Mesendoderm (in vitro differentiated cells): ENCODE measurements around the gene CARNS1.

Experiments
- DNase-seq: peaks from one replicate; pipeline ENCODE4 v3.0.0; 2013
- H2AK5ac ChIP-seq: 2 replicates; pipeline ENCODE4 v1.6.1; 2013; ENCODE audit warnings: low read length, inconsistent platforms
- H2BK120ac ChIP-seq: 2 replicates; pipeline ENCODE4 v1.6.1; 2013; ENCODE audit warnings: low read depth, mild to moderate bottlenecking, low read length, moderate library complexity, mixed read lengths
- H2BK15ac ChIP-seq: replicated peaks from 2 replicates; pipeline ENCODE4 v1.6.1; 2013; ENCODE audit warnings: low read depth, mild to moderate bottlenecking, moderate library complexity
- H2BK5ac ChIP-seq: 2 replicates; pipeline ENCODE4 v1.6.1; 2013; ENCODE audit warnings: low read length, inconsistent platforms
- H3K18ac ChIP-seq: 2 replicates; pipeline ENCODE4 v1.6.1; 2013; ENCODE audit warnings: mild to moderate bottlenecking, low read length, mixed read lengths
- H3K23ac ChIP-seq: one replicate; pipeline ENCODE4 v1.6.1; 2013; ENCODE audit warnings: low read length
- H3K27ac ChIP-seq: 2 replicates; pipeline ENCODE4 v1.5.1; 2013; ENCODE audit warnings: low read depth, mild to moderate bottlenecking, inconsistent platforms, low read length, moderate library complexity
- H3K27me3 ChIP-seq: 2 replicates; pipeline ENCODE4 v1.6.1; 2013; ENCODE audit warnings: low read length, control low read depth, mild to moderate bottlenecking, inconsistent platforms; ENCODE audit not compliant: insufficient read depth, poor library complexity
- H3K36me3 ChIP-seq: 2 replicates; pipeline ENCODE4 v1.6.1; 2013; ENCODE audit warnings: low read length, inconsistent platforms; ENCODE audit not compliant: control insufficient read depth, insufficient read depth
- H3K4ac ChIP-seq: one replicate; pipeline ENCODE4 v1.6.1; 2013; ENCODE audit warnings: low read depth, mild to moderate bottlenecking, low read length, moderate library complexity
- H3K4me1 ChIP-seq: 2 replicates; pipeline ENCODE4 v1.6.1; 2013; ENCODE audit warnings: low read depth, low read length, inconsistent platforms; ENCODE audit not compliant: control insufficient read depth
- H3K4me2 ChIP-seq: 2 replicates; pipeline ENCODE4 v1.6.1; 2013; ENCODE audit warnings: low read length
- H3K4me3 ChIP-seq: 2 replicates; pipeline ENCODE4 v1.5.1; 2013; ENCODE audit warnings: mild to moderate bottlenecking, low read length
- H3K56ac ChIP-seq: one replicate; pipeline ENCODE4 v1.6.1; 2013; ENCODE audit warnings: low read length
- H3K79me1 ChIP-seq: 2 replicates; pipeline ENCODE4 v1.6.1; 2013; ENCODE audit warnings: low read length, inconsistent platforms
- H3K79me2 ChIP-seq: 2 replicates; pipeline ENCODE4 v1.6.1; 2013; ENCODE audit warnings: mild to moderate bottlenecking, low read length; ENCODE audit not compliant: control insufficient read depth, insufficient read depth
- H3K9ac ChIP-seq: 2 replicates; pipeline ENCODE4 v1.6.1; 2013; ENCODE audit warnings: low read length, inconsistent platforms
- H4K5ac ChIP-seq: one replicate; pipeline ENCODE4 v1.6.1; 2013; ENCODE audit warnings: low read length
- H4K8ac ChIP-seq: one replicate; pipeline ENCODE4 v1.6.1; 2013; ENCODE audit warnings: low read depth, mild to moderate bottlenecking, control low read depth, low read length, moderate library complexity
- WGBS: extraction: QIAGEN DNeasy Blood & Tissue Kit; methylation state at CpG from one replicate; pipeline ENCODE4 v1.1.7; 2013; ENCODE audit warnings: low lambda C conversion rate, missing lambda C conversion rate; ENCODE audit not compliant: insufficient coverage; ENCODE audit errors: extremely low coverage; 5-methylcytosine and 5-hydroxymethylcytosine counted together

Gene CARNS1

DNA sequence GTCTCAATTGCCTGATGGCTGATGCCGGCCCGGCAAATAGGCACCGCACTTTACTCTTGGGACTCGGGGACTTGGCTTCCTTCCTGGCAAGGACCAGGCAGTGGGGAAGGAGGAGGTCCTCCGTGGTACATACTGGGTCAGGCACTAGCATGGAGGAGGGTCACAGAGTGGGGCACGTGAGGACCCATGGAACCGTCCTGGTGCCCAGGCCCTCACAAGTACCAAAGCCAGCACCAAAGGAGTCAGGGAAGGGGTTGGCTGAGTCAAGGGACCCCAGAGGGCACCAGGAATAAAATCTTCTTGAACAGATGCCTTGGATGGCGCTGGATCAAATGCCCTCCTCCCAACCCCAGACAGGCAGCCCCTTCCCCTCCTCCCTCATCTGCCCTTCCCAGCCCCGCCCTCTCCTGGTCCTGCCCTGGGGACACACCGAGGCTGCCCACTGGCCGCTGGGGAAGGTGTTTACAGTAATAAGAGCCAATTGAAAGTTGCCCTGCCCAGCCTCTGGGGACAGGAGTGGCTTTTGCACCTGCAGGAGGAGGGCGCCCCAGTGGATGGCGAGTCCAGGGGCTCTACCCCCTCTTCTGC lies 5.6 kb upstream of the CARNS1 start:
- Histone ChIP-seq H3K27me3 (no peaks in the 10 kb centered on the region), H3K27ac (no peak overlapping the region), H3K79me1 (no peaks in the 10 kb centered on the region), H3K79me2 (no peaks in the 10 kb centered on the region), H3K18ac (no peak overlapping the region), H3K4me1 (no peaks in the 10 kb centered on the region), H3K9ac (no peak overlapping the region), H4K5ac (no peak overlapping the region), H4K8ac (no peak overlapping the region), H2BK15ac (no peak overlapping the region), H3K4ac (no peak overlapping the region), H2AK5ac (no peak overlapping the region), H2BK120ac (no peak overlapping the region), H3K4me3 (no peak overlapping the region), H3K56ac (peak overlapping the region; percentile 43), H3K23ac (no peak overlapping the region), H3K4me2 (no peak overlapping the region), H2BK5ac (no peak overlapping the region), H3K36me3 (no peaks in the 10 kb centered on the region)
- no CpG with 5 or more reads among the region's 13 CpGs for WGBS
- peak; percentile 71 for DNase-seq

DNA sequence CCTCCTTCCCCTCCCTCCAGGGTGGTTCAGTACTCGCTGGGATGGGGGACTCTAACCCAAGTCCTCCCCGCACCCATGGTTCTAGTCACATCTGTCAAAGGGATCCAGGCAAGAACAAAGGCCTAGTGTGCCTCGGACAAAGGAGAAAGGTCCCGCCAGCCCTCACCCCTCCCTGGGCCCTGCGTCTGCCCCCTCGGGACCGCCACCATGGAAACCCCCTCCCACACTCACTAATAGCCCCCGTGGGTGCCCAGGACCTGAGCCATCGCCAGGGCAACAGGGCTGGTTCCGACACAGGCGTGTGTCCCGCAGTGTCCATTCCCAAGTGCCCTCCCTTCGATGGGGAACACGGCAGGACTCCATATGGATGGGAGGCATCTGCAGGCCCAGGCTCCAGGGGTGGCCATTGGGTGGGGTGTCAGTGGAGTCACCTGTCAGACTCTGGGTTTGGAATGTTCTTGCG lies 5.1 kb upstream of the CARNS1 start:
- no peak for DNase-seq
- no peak overlapping the region for H3K4me3 ChIP-seq

DNA sequence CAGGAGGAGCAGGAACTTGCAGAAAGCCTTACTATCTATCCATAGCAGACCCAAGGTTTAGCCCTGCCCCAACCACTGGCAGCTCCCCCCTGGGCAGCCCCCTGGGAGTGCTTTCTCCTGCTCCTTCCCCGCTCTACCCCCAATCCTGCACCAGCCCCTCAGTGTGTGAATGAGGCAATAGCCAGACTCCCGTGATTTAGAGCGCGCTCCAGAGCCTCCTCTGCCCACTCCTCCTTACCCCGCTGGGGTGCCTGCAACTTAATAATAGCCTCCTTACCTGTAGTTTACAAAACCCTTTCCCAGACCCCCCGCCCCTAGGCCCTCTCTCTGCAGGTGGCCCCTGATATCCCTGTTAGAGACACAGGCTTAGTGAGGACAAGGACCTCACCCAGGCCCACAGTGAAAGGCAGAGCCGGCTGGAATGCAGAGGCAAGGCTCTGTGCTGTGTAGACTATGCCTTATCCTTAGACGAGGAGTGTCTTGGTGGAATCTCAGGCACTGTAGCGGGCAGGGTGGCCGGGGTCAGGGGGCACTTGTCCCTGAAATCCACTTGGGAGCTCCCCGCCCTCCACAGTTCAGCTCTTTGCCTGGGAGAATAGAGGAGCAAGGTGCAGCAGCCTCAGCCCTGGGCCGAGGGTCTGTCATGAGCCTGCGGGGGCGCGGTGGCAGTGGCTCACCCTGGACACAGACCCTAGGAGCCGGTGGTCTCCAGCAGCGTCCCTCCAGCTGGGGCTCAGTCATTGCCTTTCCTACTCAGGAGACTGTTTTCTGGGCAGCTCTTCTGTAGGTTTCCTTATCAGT lies 4.3 kb upstream of the CARNS1 start:
- no peak overlapping the region for H3K18ac ChIP-seq
- no peak overlapping the region for H4K8ac ChIP-seq
- no peaks in the 10 kb centered on the region for H3K79me2 ChIP-seq
- H3K27me3 ChIP-seq: no peaks in the 10 kb centered on the region
- no peak overlapping the region for H2AK5ac ChIP-seq
- no peak overlapping the region for H3K9ac ChIP-seq
- no peaks in the 10 kb centered on the region for H3K4me1 ChIP-seq
- H3K79me1 ChIP-seq: no peaks in the 10 kb centered on the region
- no peaks in the 10 kb centered on the region for H3K36me3 ChIP-seq
- H2BK120ac ChIP-seq: no peak overlapping the region
- H3K4me3 ChIP-seq: no peak overlapping the region
- H3K4me2 ChIP-seq: no peak overlapping the region
- no peak overlapping the region for H3K23ac ChIP-seq
- no peak for DNase-seq
- no peak overlapping the region for H3K56ac ChIP-seq
- no CpG with 5 or more reads among the region's 17 CpGs for WGBS
- no peak overlapping the region for H3K4ac ChIP-seq
- H2BK15ac ChIP-seq: no peak overlapping the region
- no peak overlapping the region for H4K5ac ChIP-seq
- no peak overlapping the region for H3K27ac ChIP-seq
- H2BK5ac ChIP-seq: no peak overlapping the region

More for the DNA sequence above, 5.1 kb upstream of the CARNS1 start:
- Histone ChIP-seq H3K23ac (no peak overlapping the region), H3K9ac (no peak overlapping the region), H2BK5ac (no peak overlapping the region), H3K4me1 (no peaks in the 10 kb centered on the region), H3K36me3 (no peaks in the 10 kb centered on the region), H3K56ac (no peak overlapping the region), H4K8ac (no peak overlapping the region), H3K18ac (no peak overlapping the region), H4K5ac (no peak overlapping the region), H3K4me2 (no peak overlapping the region), H3K79me1 (no peaks in the 10 kb centered on the region), H3K27me3 (no peaks in the 10 kb centered on the region), H2BK15ac (no peak overlapping the region), H3K27ac (no peak overlapping the region), H2AK5ac (no peak overlapping the region), H2BK120ac (no peak overlapping the region), H3K4ac (no peak overlapping the region), H3K79me2 (no peaks in the 10 kb centered on the region)
- no CpG with 5 or more reads among the region's 15 CpGs for WGBS

DNA sequence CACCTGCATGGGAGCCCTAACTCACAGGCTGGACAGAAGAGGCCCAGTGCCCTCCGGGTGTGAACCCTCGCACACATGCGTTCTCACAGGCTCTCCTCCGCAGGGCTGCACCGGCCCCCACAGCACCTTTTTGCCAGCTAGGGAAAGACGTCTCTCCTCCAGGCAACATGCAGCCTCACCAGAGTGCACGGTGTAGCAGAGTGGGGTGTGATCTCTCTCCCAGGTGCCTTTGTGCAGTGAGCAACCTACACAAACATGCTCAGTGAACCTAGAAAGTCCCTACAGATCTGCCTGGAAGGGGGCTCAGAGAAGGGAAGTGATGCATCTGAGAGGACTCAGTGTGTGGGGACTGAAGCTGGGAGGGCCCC lies 3.7 kb upstream of the CARNS1 start:
- no peak overlapping the region for H2BK120ac ChIP-seq
- no peak overlapping the region for H3K4me2 ChIP-seq
- no peak overlapping the region for H4K5ac ChIP-seq
- peak overlapping the region; percentile 25 for H3K56ac ChIP-seq
- no CpG with 5 or more reads among the region's 7 CpGs for WGBS
- H2BK15ac ChIP-seq: no peak overlapping the region
- no peak overlapping the region for H3K23ac ChIP-seq
- H3K79me2 ChIP-seq: no peaks in the 10 kb centered on the region
- H2BK5ac ChIP-seq: no peak overlapping the region
- no peaks in the 10 kb centered on the region for H3K27me3 ChIP-seq
- H3K18ac ChIP-seq: no peak overlapping the region
- H3K9ac ChIP-seq: no peak overlapping the region
- no peak overlapping the region for H4K8ac ChIP-seq
- no peaks in the 10 kb centered on the region for H3K36me3 ChIP-seq
- no peak for DNase-seq
- H3K27ac ChIP-seq: no peak overlapping the region
- H3K79me1 ChIP-seq: no peaks in the 10 kb centered on the region
- H2AK5ac ChIP-seq: no peak overlapping the region
- no peak overlapping the region for H3K4me3 ChIP-seq
- no peak overlapping the region for H3K4ac ChIP-seq
- H3K4me1 ChIP-seq: no peaks in the 10 kb centered on the region

DNA sequence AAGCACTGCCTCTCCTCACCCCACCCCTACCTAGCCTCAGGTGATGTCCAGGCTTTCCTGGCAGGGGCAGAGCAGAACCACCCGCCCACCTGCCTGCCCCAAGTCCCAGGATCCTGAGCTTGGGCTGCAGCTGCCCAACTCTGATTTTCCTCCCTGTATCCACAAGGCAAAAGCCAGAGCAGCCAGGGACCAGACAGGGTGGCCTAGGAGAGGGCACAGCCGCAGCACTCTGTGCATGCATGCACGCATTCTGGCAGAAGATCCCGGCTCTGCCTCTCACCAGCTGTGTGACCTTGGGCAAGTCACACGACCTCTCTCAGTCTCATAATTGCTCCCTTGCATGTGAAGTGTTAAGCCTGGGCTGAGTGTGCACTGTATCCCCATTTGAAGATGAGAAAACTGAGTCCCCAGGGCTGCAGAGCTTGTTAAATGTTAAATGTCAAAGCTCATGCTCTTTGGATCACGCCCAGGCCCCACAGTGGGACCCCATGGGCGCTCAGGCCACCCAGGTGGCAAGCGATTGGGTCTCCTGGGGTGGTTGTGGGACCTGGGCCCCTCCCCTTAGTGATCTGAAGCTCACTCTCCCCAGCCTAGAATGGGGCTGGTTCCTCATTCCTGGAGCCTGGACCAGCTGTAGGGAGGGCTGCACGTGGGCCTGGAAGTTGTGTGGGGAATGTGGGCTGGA lies 2.8 kb upstream of the CARNS1 start:
- no peak overlapping the region for H2BK120ac ChIP-seq
- H3K4ac ChIP-seq: no peak overlapping the region
- no peak overlapping the region for H2BK5ac ChIP-seq
- no peak overlapping the region for H3K27ac ChIP-seq
- no peak overlapping the region for H3K23ac ChIP-seq
- no peaks in the 10 kb centered on the region for H3K4me1 ChIP-seq
- no peak overlapping the region for H3K56ac ChIP-seq
- no peak for DNase-seq
- no peak overlapping the region for H2BK15ac ChIP-seq
- H2AK5ac ChIP-seq: no peak overlapping the region
- no peak overlapping the region for H3K4me2 ChIP-seq
- H3K36me3 ChIP-seq: no peaks in the 10 kb centered on the region
- no peak overlapping the region for H4K5ac ChIP-seq
- H4K8ac ChIP-seq: no peak overlapping the region
- no peaks in the 10 kb centered on the region for H3K79me1 ChIP-seq
- no peaks in the 10 kb centered on the region for H3K27me3 ChIP-seq
- no peak overlapping the region for H3K9ac ChIP-seq
- H3K4me3 ChIP-seq: no peak overlapping the region
- no peaks in the 10 kb centered on the region for H3K79me2 ChIP-seq
- no CpG with 5 or more reads among the region's 9 CpGs for WGBS
- H3K18ac ChIP-seq: no peak overlapping the region
